Stimulated activated naive B cell treated with anti-CD40 and anti-IgM and Interleukin-4, amounts not matched to agents 10 μg/mL and 1 μg/mL and 100 μg/mL, for 72 hours (primary cell): ENCODE measurements around the gene TRAM2.

Experiments used
- ATAC-seq, 2 donors: fragments of 150-1000 bp; cut with Tn5 transposase; replicated peaks; 2 replicates each; pipeline ENCODE4 v1.10.0; 2021; ENCODE audit warnings: moderate library complexity in 1 of 2
- DNase-seq: peaks from one replicate; pipeline ENCODE4 v3.0.0; 2021
- H3K27ac Mint-ChIP-seq: one replicate; pipeline ENCODE4 v1.8.0; 2022; ENCODE audit warnings: mild to moderate bottlenecking, mixed read lengths
- H3K27me3 Mint-ChIP-seq, 2 donors: one replicate each; pipeline ENCODE4 v1.8.0; 2022; ENCODE audit warnings: mixed read lengths in 2 of 2
- H3K36me3 Mint-ChIP-seq, 2 donors: one replicate each; pipeline ENCODE4 v1.8.0; 2022; ENCODE audit warnings: mixed read lengths in 2 of 2, mild to moderate bottlenecking in 1 of 2
- H3K4me1 Mint-ChIP-seq, 2 donors: one replicate each; pipeline ENCODE4 v1.8.0; 2022; ENCODE audit warnings: mixed read lengths in 2 of 2, mild to moderate bottlenecking in 1 of 2
- H3K4me3 Mint-ChIP-seq, 2 donors: one replicate each; pipeline ENCODE4 v1.8.0; 2022; ENCODE audit warnings: mild to moderate bottlenecking in 2 of 2, mixed read lengths in 2 of 2, moderate library complexity in 1 of 2
- H3K9me3 Mint-ChIP-seq, 2 donors: one replicate each; pipeline ENCODE4 v1.8.0; 2022; ENCODE audit warnings: mixed read lengths in 2 of 2, mild to moderate bottlenecking in 1 of 2

The TRAM2 gene

DNA sequence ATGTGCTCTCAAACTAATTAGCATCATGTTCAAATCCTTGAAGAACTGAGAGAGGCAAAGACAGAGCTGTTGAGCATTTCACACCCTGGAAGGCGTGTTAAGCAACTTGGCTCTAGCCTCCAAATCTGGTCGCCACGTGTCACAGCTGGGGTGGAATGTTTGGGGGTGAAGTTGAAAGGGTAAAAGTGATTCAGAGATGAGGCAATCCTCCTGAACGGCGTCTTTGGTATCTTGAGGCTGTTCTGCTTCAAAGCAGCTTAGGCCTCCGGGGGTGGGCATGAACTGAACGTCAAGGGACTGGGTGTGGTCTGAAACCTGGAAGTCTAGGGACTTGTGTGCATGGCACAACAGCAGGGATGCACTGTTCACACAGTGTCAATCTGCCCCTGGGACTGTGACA lies 62.3 kb downstream of the TRAM2 start:
- no peak overlapping the region for H3K4me3 Mint-ChIP-seq
- peaks cover 0 to 2% of the 10 kb centered on the region in 2 donors for H3K4me1 Mint-ChIP-seq
- DNase-seq (no peak), ATAC-seq (no peak)
- H3K36me3 Mint-ChIP-seq: peaks cover 17 to 33% of the 10 kb centered on the region in 2 donors
- H3K27me3 Mint-ChIP-seq: no peaks in the 10 kb centered on the region
- no peaks in the 10 kb centered on the region for H3K9me3 Mint-ChIP-seq
- H3K27ac Mint-ChIP-seq: no peak overlapping the region

DNA sequence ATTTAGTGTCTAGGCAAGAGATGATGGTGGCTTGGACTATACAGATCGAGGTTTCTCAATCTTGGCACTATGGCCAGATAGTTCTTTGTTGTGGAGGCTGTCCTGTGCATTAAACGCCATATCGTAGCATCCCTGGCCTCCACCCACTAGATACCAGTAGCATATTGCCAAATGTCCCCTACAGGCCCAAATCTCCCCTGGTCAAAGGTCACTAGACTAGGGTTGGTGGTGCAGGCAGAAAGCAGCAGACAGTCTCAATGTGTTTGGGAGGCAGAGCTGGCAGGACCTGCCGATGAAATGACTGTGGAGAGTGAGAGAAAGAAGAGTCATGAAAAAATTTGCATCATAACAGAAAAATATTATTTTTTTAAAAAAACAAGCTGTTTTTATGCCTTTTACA lies 63.0 kb downstream of the TRAM2 start:
- Mint-ChIP-seq H3K27me3 (no peaks in the 10 kb centered on the region), H3K4me3 (no peak overlapping the region), H3K9me3 (no peaks in the 10 kb centered on the region), H3K27ac (no peak overlapping the region), H3K36me3 (peaks cover 18 to 34% of the 10 kb centered on the region in 2 donors), H3K4me1 (no peaks in the 10 kb centered on the region)
- DNase-seq: no peak
- ATAC-seq: no peak

DNA sequence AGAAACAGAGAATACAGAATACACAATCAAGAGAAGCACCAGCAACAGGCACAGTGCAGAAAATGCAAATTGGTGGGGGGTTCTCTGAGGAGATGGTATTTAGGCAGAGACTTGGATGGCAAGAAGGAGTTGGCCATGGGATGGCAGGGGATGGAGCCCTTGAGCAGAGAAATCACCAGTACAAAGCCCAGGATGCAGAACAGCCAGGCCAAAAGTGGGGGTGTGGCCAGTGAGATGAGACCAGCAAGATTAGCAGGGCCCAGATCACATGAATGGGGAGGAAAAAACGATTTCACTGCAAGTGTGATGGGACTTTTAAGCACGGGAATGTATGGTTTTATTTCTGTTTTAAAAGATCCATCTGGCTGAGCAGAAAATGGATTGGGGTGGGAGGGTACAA lies 63.4 kb downstream of the TRAM2 start:
- no peaks in the 10 kb centered on the region for H3K9me3 Mint-ChIP-seq
- no peaks in the 10 kb centered on the region for H3K4me1 Mint-ChIP-seq
- no peaks in the 10 kb centered on the region for H3K27me3 Mint-ChIP-seq
- H3K4me3 Mint-ChIP-seq: no peak overlapping the region
- no peak for DNase-seq
- peaks cover 17 to 35% of the 10 kb centered on the region in 2 donors for H3K36me3 Mint-ChIP-seq
- no peak for ATAC-seq
- H3K27ac Mint-ChIP-seq: no peak overlapping the region

DNA sequence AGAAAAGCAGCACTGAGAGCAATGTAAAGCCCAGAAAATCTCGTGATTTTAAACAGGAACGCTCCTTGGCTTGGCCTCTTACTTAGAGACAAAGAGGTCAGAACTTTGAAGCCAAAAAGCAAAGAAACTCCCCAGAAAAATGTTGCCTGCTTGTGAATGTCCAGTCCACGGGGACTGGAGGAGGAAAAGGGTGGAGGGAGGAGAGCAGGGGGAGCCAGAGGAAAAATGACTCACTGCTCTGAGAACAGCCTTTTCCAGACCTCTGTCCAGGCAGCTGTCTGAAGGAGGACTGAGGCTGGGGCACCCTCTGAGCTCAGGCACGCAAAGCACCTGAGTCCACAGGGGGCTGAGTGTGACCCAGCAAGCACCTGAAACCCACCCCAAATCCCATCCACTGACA lies 64.7 kb downstream of the TRAM2 start:
- no peak overlapping the region for H3K4me3 Mint-ChIP-seq
- DNase-seq: no peak

DNA sequence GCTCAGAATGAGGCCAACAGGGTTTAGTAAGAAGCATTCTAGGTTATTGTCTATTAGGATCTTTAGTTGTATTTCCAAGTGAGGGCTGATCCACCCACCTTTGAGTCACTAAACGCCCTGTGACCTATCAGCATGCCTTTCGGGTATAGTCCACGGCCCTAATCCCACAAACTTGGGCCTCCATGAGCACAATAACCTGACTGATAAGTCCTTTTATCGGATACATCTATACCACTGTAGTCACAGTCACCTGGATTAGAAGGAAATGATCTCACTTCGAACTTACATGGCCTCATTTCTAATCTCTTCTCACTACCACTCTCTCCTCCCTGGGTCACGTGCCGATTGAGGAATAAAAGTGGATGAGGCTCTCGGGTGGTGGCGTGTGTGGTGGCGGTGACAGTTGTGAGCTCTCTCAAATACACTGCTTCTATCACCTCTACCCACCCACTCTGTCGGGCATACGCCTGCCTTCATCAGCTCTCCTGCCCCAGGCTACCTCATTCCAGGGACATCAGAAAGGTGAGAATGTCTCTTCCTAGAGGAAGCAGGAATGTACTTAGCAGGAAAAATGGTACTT lies 65.2 kb downstream of the TRAM2 start:
- H3K36me3 Mint-ChIP-seq: peaks cover 24 to 39% of the 10 kb centered on the region in 2 donors
- H3K4me1 Mint-ChIP-seq: no peaks in the 10 kb centered on the region
- no peak for DNase-seq
- no peak overlapping the region for H3K27ac Mint-ChIP-seq
- no peaks in the 10 kb centered on the region for H3K9me3 Mint-ChIP-seq
- no peak overlapping the region for H3K4me3 Mint-ChIP-seq
- ATAC-seq: no peak
- no peaks in the 10 kb centered on the region for H3K27me3 Mint-ChIP-seq

More for the DNA sequence above, 64.7 kb downstream of the TRAM2 start:
- Mint-ChIP-seq H3K27ac (no peak overlapping the region), H3K36me3 (peaks cover 23 to 39% of the 10 kb centered on the region in 2 donors), H3K4me1 (no peaks in the 10 kb centered on the region), H3K9me3 (no peaks in the 10 kb centered on the region), H3K27me3 (no peaks in the 10 kb centered on the region)
- no peak for ATAC-seq

DNA sequence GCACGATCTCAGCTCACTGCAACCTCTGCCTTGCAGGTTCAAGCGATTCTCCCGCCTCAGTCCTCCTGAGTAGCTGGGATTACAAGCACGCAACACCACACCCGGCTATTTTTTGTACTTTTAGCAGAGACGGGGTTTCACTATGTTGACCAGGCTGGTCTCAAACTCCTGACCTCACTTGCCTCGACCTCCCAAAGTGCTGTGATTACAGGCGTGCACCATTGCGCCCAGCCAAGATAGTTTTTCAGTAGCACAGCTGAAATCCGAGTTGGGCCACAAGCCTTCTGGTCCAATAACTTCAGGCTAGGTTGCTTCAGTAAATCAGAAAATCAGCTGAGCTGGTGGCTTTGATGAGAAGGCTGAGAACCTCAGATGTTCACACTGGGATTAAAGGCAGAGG lies 65.7 kb downstream of the TRAM2 start:
- H3K4me1 Mint-ChIP-seq: no peaks in the 10 kb centered on the region
- H3K9me3 Mint-ChIP-seq: no peaks in the 10 kb centered on the region
- no peak overlapping the region for H3K4me3 Mint-ChIP-seq
- no peak for DNase-seq
- peaks cover 24 to 39% of the 10 kb centered on the region in 2 donors for H3K36me3 Mint-ChIP-seq
- ATAC-seq: no peak
- H3K27me3 Mint-ChIP-seq: no peaks in the 10 kb centered on the region
- no peak overlapping the region for H3K27ac Mint-ChIP-seq

DNA sequence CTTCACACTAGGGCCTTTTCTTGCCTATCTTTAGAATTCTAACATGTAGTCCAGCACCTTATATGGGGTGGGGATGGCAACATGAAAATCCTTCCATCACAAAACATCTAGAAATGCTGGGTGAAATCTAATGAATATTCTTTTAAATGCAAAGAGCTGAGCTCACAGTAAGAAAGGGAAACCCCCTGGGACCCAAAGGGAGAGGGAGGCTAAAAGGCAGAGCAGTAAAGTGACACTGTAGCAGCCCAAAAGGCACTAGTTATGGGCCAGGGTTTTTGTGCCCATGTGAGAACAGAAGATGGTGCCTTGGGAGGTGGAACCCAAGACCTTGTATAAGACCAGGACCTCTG lies 66.7 kb downstream of the TRAM2 start:
- Mint-ChIP-seq H3K4me3 (peak overlapping the region in 1 of 2 donors; percentile 11), H3K9me3 (no peaks in the 10 kb centered on the region), H3K4me1 (no peaks in the 10 kb centered on the region), H3K27me3 (no peaks in the 10 kb centered on the region), H3K27ac (peak overlapping the region; percentile 11), H3K36me3 (peaks cover 24 to 40% of the 10 kb centered on the region in 2 donors)
- ATAC-seq: peak in 1 of 2 donors; percentile 69
- no peak for DNase-seq

DNA sequence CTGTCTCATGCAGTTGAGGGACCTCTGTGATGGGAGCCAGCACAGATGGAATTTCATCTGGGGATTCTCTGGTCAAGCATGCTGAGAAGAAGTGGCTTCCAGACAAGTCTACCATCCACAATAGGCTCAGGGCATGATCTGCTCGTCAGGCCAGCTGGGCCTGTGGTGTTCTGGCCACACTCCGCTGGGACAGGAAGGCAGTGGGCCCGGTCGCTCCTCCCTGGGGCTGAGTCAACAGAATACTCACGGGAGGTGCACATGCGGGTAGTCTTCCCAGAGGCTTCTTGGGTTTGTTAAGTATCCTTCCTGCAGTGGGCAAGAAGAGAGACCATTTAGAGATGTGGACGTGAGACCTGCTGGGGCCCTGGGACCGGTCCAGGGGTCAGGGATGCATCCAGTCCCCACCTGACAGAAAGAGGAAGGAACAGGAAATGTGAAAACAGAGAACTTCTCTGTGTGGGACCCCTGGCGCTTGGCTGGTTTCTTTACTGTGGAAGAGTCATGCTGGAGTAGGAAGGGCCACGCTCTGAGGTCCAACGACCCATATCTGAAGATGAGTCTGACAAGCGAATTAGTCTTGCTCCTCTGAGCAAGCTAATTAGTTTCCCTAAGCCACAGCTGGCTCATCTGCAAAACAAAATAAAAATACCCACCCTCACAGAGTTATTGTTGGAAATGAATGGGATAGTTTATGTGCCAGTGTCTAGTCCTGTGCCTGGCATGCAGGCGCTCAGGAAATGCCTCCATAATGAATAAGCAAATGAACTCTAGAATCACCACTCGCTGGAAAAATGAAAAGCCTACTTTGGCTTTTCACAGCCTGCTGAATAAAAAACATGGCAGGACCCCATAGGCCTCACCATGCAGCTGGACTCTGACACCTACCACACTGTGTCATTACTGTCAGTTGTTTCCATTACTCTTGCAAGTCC lies 67.3 kb downstream of the TRAM2 start:
- DNase-seq (no peak), ATAC-seq (peak; percentile 63 to 85)
- Mint-ChIP-seq H3K4me3 (no peak overlapping the region), H3K4me1 (no peaks in the 10 kb centered on the region), H3K36me3 (peaks cover 19 to 40% of the 10 kb centered on the region in 2 donors), H3K27me3 (no peaks in the 10 kb centered on the region), H3K9me3 (no peaks in the 10 kb centered on the region), H3K27ac (no peak overlapping the region)

DNA sequence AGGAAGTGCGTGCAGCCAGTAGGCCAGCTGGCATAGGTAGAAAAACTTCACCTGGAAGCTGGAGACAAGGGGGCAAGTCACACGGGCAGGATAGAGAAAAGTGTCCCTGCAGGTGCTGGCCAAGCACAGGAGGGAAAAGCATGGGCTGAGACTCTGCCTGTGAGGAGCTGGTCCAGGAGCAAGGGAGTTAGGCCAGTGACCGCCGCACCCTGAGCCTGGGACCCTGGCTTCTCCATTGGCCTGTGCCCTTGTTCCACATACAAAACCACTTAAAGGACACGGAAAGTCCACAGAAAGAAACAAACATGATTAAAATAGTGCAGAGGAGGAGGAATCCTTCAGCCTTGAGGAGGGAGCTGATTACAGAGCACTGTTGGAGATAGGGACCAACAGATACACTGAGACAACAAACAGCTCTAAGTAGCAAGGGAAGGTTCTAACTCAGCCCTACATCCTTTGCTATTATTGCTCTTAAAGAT lies 68.6 kb downstream of the TRAM2 start:
- Mint-ChIP-seq H3K4me3 (no peak overlapping the region), H3K4me1 (no peaks in the 10 kb centered on the region), H3K27me3 (no peaks in the 10 kb centered on the region), H3K27ac (peak overlapping the region; percentile 32), H3K36me3 (peaks cover 18 to 35% of the 10 kb centered on the region in 2 donors), H3K9me3 (no peaks in the 10 kb centered on the region)
- ATAC-seq (no peak), DNase-seq (no peak)

DNA sequence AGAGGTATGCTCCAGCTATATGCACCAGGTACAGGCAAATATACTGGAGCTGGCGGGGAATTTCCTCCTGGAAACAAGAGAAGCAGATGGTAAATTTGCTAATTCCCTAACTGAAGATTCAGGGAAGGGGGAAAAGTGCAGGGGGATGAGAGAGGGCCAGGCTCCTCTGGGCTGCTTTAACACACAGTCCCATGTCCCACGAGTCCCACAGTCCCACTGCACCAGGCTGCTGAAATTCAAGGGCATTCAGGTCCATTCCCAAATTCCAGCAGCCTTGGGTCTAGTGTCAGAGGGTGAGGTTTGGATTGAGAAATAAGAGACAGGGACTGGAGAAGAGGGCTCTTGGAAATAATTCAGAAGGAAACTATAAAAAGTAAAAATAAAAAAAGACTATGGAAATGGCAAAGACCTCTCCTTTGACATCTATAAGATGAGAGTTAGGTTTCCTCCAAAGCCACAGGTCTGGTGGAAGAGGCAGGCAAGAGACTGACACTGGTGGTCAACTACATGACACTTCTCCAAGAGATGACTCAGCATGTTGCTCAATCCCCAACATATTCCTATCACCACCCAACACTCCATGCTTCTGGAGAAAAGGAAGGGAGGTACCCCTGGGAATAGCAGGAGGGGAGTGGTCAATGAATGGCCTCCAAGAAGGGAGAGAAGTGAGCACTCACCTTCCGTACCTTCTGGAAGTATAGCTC lies 69.2 kb downstream of the TRAM2 start:
- Mint-ChIP-seq H3K9me3 (no peaks in the 10 kb centered on the region), H3K4me1 (no peaks in the 10 kb centered on the region), H3K4me3 (no peak overlapping the region), H3K27me3 (no peaks in the 10 kb centered on the region), H3K27ac (peak overlapping the region; percentile 32), H3K36me3 (peaks cover 19 to 32% of the 10 kb centered on the region in 2 donors)
- ATAC-seq (no peak), DNase-seq (no peak)

DNA sequence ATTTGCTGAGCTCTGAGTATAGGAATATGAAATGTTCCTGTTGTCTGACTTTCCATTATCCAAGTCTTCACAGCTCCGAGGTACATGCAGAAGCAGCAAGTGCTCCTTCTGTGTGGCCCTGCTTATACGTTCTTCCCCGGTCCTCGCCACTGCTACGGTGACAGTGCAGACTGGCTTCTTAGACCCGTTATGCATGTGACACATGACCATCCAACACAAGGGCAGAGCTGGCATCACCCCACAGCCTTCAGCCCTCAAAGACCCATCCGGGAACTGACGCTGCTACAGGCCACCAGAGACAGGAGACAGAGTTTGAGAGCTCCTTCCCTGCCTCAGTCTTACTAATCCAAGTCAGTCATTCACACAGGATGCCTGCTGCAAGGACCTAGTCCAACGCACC lies 70.4 kb downstream of the TRAM2 start:
- Mint-ChIP-seq H3K9me3 (no peaks in the 10 kb centered on the region), H3K4me3 (no peak overlapping the region), H3K27ac (peak overlapping the region; percentile 43), H3K36me3 (peaks cover 21 to 35% of the 10 kb centered on the region in 2 donors), H3K27me3 (no peaks in the 10 kb centered on the region), H3K4me1 (no peaks in the 10 kb centered on the region)
- DNase-seq (no peak), ATAC-seq (no peak)

DNA sequence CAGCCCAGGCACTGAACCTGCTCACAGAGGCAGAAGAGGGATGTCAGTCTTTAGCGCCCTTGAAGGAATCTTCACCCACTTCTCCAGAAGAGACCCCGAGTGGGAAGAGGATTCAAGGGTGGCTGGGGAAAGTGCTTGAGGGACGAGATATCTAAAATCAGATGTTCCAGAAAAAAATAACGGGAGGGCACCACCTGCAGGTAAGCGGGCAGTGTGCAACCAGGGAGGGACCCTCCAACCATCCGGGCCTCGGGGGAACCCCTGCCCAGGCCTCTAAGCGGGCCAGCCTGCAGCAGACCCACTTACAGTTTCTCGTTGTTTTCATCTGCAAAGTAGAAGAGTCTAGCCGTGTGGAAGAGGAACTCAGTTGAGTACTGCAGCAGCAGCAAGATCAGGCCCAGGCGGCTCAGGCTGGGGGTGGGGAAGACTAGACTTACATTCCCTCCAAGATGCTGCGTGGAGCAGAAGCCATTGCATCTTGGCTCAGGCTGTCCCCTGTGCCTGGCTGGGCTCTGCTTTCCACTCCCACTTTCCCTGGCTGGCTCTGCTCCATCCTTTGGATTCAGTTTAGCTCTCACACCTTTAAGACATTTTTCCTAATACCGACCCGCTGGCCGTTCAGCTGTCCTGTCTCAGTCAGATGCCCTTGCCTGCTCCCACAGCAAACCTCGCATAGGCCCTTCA lies 71.0 kb downstream of the TRAM2 start:
- no peak overlapping the region for H3K27ac Mint-ChIP-seq
- H3K36me3 Mint-ChIP-seq: peaks cover 21 to 35% of the 10 kb centered on the region in 2 donors
- no peaks in the 10 kb centered on the region for H3K4me1 Mint-ChIP-seq
- no peak for DNase-seq
- H3K9me3 Mint-ChIP-seq: no peaks in the 10 kb centered on the region
- no peaks in the 10 kb centered on the region for H3K27me3 Mint-ChIP-seq
- no peak overlapping the region for H3K4me3 Mint-ChIP-seq
- ATAC-seq: no peak

DNA sequence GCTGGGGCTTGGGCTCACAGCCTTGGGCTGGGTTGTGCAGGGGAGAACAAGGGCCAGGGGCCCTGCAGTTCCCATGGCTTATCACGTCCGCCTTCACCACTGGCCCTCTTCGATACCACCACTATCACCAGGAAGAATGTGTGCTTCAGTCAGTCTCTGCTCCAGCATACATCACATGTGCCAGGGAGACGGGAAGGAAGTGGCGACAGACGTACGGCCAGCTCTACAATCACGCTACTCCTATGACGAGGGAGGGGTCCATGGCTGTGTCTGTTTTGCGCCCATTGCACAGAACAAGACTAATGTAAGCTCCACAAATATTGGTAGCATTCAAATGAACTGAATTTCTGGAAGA lies 72.1 kb downstream of the TRAM2 start:
- ATAC-seq (no peak), DNase-seq (no peak)
- no peaks in the 10 kb centered on the region for H3K9me3 Mint-ChIP-seq
- H3K27me3 Mint-ChIP-seq: no peaks in the 10 kb centered on the region
- no peaks in the 10 kb centered on the region for H3K4me1 Mint-ChIP-seq
- H3K27ac Mint-ChIP-seq: peak overlapping the region; percentile 20
- peaks cover 21 to 32% of the 10 kb centered on the region in 2 donors for H3K36me3 Mint-ChIP-seq
- H3K4me3 Mint-ChIP-seq: no peak overlapping the region
